Measurements from ENCODE around the gene FOXO3.

DNA sequence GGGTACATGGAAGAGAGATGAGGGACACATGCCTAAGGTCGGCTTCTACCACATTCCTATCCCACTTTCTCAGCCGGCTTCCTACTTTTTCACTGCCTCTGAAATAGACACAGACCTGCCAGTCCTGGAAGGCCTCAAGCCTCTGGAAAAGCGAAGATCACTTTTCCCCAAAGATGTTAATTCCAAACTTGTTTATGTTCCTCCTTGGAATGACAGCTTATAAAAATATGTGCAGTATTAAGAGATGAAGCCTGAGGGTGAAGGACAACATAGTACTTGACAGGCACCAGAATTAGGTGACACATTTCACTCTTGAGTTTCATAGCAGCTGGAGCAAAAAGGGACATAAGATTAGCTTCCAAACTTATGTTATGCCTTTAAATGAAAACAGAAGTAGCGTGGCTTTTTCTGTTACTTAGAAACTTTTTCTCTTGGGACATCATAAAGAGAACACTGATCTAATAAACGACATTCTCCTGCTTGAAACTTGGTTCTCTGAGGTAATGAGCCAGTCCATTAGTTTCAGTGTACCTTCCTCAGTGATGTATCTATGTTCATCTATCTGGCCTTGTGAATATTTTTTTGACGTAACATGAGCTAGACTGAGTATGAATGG lies 25.3 kb downstream of the FOXO3 start:
- no peak for TF ChIP-seq POLR2AphosphoS5 (IDR thresholded peaks at IDR 0.05)
- no peak for TF ChIP-seq POLR2A (IDR thresholded peaks at IDR 0.05)
- TF ChIP-seq, protein P1, sequence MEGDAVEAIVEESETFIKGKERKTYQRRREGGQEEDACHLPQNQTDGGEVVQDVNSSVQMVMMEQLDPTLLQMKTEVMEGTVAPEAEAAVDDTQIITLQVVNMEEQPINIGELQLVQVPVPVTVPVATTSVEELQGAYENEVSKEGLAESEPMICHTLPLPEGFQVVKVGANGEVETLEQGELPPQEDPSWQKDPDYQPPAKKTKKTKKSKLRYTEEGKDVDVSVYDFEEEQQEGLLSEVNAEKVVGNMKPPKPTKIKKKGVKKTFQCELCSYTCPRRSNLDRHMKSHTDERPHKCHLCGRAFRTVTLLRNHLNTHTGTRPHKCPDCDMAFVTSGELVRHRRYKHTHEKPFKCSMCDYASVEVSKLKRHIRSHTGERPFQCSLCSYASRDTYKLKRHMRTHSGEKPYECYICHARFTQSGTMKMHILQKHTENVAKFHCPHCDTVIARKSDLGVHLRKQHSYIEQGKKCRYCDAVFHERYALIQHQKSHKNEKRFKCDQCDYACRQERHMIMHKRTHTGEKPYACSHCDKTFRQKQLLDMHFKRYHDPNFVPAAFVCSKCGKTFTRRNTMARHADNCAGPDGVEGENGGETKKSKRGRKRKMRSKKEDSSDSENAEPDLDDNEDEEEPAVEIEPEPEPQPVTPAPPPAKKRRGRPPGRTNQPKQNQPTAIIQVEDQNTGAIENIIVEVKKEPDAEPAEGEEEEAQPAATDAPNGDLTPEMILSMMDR (IDR thresholded peaks at IDR 0.05): no peak

All from breast epithelium (tissue), 3 donors.